HCT116 (cell line): ENCODE results near the gene HDAC7. TPM values are rescaled to one million over a fixed set of nuclear protein-coding genes. Genes with fewer than 3 reads are reported as not detected.

ENCODE experiments used
- ATAC-seq: fragments of 200-7000 bp; cut with Tn5 transposase; 2 replicates; pipeline ENCODE4 v1.9.1; 2020; ENCODE audit warnings: mild to moderate bottlenecking, moderate library complexity
- BruUV-seq: library from RNA; stranded (reverse); fragments of 400-500 nt; replicated peaks from 2 replicates; lab custom pipeline; 2021; lab: Mats Ljungman, UMichigan
- CTCF ChIA-PET: fragments of 300-600 bp; sonication (Branson Sonifier 250); formaldehyde crosslinking; loops from one replicate; lab custom pipeline; 2021; ENCODE audit warnings: antibody characterized with exemption; lab: Charles Lee
- POLR2A ChIA-PET: fragments of 300-600, 350-600 bp; sonication (Branson Sonifier 250); formaldehyde crosslinking; loops from one replicate; lab custom pipeline; 2021; ENCODE audit warnings: antibody characterized with exemption; lab: Charles Lee
- RAD21 ChIA-PET, 2 experiments: fragments of 300-600 bp; sonication (Branson Sonifier 250); formaldehyde crosslinking; loops; one replicate each; lab custom pipeline; 2023; ENCODE audit warnings: low total read pairs in 2 of 2; ENCODE audit not compliant: uncharacterized antibody in 2 of 2, unreplicated experiment in 2 of 2, low non-redundant PET in 1 of 2; lab: Charles Lee
- DNase-seq: peaks from one replicate; pipeline ENCODE4 v3.0.0-alpha.2; 2010; ENCODE audit warnings: low read depth, low spot score
- H2AFZ ChIP-seq: fragments of 200-600 bp; shearing (Covaris generic), sonication (generic); 2 replicates; pipeline ENCODE4 v1.6.1; 2017; ENCODE audit warnings: low read depth, mixed run types, mixed read lengths, antibody characterized with exemption, low read length; ENCODE audit not compliant: poor library complexity, severe bottlenecking
- H3K27ac ChIP-seq: 2 replicates; pipeline ENCODE4 v1.5.1; 2012; ENCODE audit warnings: low read depth, low read length
- H3K27me3 ChIP-seq: fragments of 200-600 bp; sonication (generic); 2 replicates; pipeline ENCODE4 v1.6.1; 2016; ENCODE audit warnings: mixed run types, low read length, mixed read lengths; ENCODE audit not compliant: insufficient read depth
- H3K36me3 ChIP-seq, 2 experiments: fragments of 200-500 bp in 1 of 2; fragments of 200-600 bp in 1 of 2; sonication (Bioruptor generic) in 1 of 2; sonication (generic) in 1 of 2; 2 replicates each; pipeline versions ENCODE4 v1.5.1 to v1.6.1; 2014 to 2016; ENCODE audit warnings: low read length in 2 of 2, inconsistent platforms in 1 of 2, mixed read lengths in 1 of 2, mixed run types in 1 of 2; ENCODE audit not compliant: insufficient read depth in 2 of 2, control insufficient read depth in 1 of 2
- H3K4me1 ChIP-seq, 2 experiments: fragments of 200-600 bp in 1 of 2; sonication (generic) in 1 of 2; 2 replicates each; pipeline versions ENCODE4 v1.5.1 to v1.6.1; 2012 to 2017; ENCODE audit warnings: low read length in 2 of 2, inconsistent platforms in 1 of 2, mild to moderate bottlenecking in 1 of 2, mixed read lengths in 1 of 2, mixed run types in 1 of 2, moderate library complexity in 1 of 2; ENCODE audit not compliant: insufficient read depth in 2 of 2, control insufficient read depth in 1 of 2
- H3K4me2 ChIP-seq: fragments of 200-600 bp; sonication (generic); 2 replicates; pipeline ENCODE4 v1.6.1; 2017; ENCODE audit warnings: mixed run types, low read length, mixed read lengths
- H3K4me3 ChIP-seq, 2 experiments: fragments of 200-600 bp in 1 of 2; sonication (generic) in 1 of 2; replicated peaks in 1 of 2; 2 replicates each; pipeline ENCODE4 v1.5.1; 2011 to 2016; ENCODE audit warnings: low read length in 2 of 2, control low read depth in 1 of 2, low read depth in 1 of 2, mild to moderate bottlenecking in 1 of 2, mixed read lengths in 1 of 2, mixed run types in 1 of 2
- H3K79me2 ChIP-seq: fragments of 200-600 bp; sonication (generic); 2 replicates; pipeline ENCODE4 v1.6.1; 2017; ENCODE audit warnings: mild to moderate bottlenecking, mixed run types, low read length, moderate library complexity, mixed read lengths; ENCODE audit not compliant: insufficient read depth
- H3K9ac ChIP-seq: fragments of 200-600 bp; sonication (generic); 2 replicates; pipeline ENCODE4 v1.6.1; 2016; ENCODE audit warnings: low read length, mixed read lengths
- H3K9me2 ChIP-seq: fragments of 200-600 bp; sonication (generic), shearing (Covaris generic); 2 replicates; pipeline ENCODE4 v1.6.1; 2017; ENCODE audit warnings: mixed run types, mild to moderate bottlenecking, moderate library complexity; ENCODE audit not compliant: insufficient read depth
- H3K9me3 ChIP-seq, 2 experiments: fragments of 200-500 bp in 1 of 2; fragments of 200-600 bp in 1 of 2; sonication (Bioruptor generic) in 1 of 2; sonication (generic) in 1 of 2; 2 replicates each; pipeline ENCODE4 v1.6.1; 2014 to 2017; ENCODE audit warnings: low read length in 2 of 2, mixed read lengths in 2 of 2, inconsistent platforms in 1 of 2, low read depth in 1 of 2, mild to moderate bottlenecking in 1 of 2, mixed run types in 1 of 2, moderate library complexity in 1 of 2; ENCODE audit not compliant: control insufficient read depth in 1 of 2, insufficient read depth in 1 of 2
- H4K20me1 ChIP-seq: fragments of 200-600 bp; sonication (generic), shearing (Covaris generic); 2 replicates; pipeline ENCODE4 v1.6.1; 2017; ENCODE audit warnings: mixed run types, mild to moderate bottlenecking, moderate library complexity; ENCODE audit not compliant: insufficient read depth
- CEBPB ChIP-seq: IDR thresholded peaks from 2 replicates; pipeline ENCODE4 v1.6.1; 2012; ENCODE audit warnings: low read depth
- EZH2phosphoT487 ChIP-seq: fragments of 200-600 bp; IDR thresholded peaks from 2 replicates; pipeline ENCODE4 v1.6.1; 2018; ENCODE audit warnings: antibody characterized with exemption, borderline replicate concordance
- POLR2AphosphoS5 ChIP-seq: IDR thresholded peaks from 2 replicates; pipeline ENCODE4 v1.6.1; 2011; ENCODE audit warnings: mild to moderate bottlenecking, low read depth, low read length, moderate library complexity
- RAD21 ChIP-seq: IDR thresholded peaks from 2 replicates; pipeline ENCODE4 v1.6.1; 2012; ENCODE audit warnings: low read depth, mild to moderate bottlenecking
- TCF7L2 ChIP-seq: IDR thresholded peaks from 2 replicates; pipeline ENCODE4 v1.7.0; 2011; ENCODE audit warnings: borderline replicate concordance, inconsistent platforms; ENCODE audit not compliant: insufficient read depth, insufficient read length; ENCODE audit errors: extremely low read depth
- YY1 ChIP-seq: IDR thresholded peaks from 2 replicates; pipeline ENCODE4 v1.6.1; 2011; ENCODE audit warnings: low read length, low read depth, moderate library complexity, mild to moderate bottlenecking; ENCODE audit not compliant: insufficient replicate concordance; ENCODE audit errors: extremely low read depth
- intact Hi-C: fragments of 100-400 bp; cut with micrococcal nuclease; formaldehyde crosslinking; loops from 2 replicates; pipeline ENCODE4 v1.10.0; 2022
- total RNA-seq: library from RNA; stranded (reverse); gene quantifications from one replicate; pipeline ENCODE4 v1.2.1, GENCODE V29; 2021; ENCODE audit not compliant: unreplicated experiment
- TF ChIP-seq, protein P1 (sequence below): IDR thresholded peaks from 2 replicates; pipeline ENCODE4 v1.6.1; 2012

HDAC7 gene
- total RNA-seq, 1 experiment from 2014 or later = 38.1 TPM

DNA sequence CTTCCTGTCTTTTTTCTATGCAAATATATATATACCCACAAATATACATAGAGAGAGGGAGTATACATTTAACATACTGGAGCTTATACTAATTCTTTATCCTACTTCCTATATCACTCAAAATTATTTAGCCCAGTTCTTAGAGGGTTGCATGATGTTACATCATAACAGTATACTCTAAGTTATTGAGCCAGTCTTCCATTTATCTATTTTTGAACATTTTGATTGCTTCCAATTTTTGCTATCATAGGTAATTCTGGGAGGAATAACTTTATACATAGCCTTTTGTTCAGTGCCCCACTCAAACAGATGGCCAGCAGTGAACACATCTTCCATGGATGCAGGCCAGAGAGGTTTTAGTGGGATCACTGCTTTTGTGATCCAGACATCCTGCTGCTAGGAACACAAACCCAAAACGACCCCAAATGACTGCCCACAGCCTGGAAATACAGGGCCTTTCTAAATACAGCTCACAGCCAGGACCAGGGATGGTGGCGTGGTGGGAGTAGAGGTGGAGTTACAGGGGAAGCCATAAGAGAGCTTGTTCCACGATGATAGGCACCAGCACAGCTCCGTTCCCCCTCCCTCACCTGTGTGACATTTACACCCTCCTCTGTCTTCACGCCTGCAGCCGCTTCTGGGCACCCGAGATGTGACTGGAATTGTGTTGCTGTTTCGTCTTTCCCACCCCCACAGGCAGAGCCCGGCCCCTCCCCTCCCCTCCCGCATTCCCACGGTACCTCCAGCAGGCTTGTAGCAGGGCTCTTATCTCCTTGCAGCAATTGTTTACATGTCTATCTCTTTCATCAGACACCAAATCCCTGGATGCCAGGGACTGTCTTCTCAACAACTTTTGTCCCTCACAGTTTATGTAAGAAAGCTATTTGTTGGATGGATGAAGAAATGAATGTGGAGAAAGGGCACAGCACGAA, 30.7 kb upstream of the HDAC7 start:
- Histone ChIP-seq H3K4me3 (no peak overlapping the region), H3K9me2 (no peaks in the 10 kb centered on the region), H3K4me2 (no peak overlapping the region), H3K27ac (no peak overlapping the region), H3K27me3 (no peaks in the 10 kb centered on the region), H3K4me1 (no peaks in the 10 kb centered on the region), H2AFZ (no peak overlapping the region), H3K9me3 (no peaks in the 10 kb centered on the region), H3K79me2 (no peaks in the 10 kb centered on the region), H3K9ac (no peak overlapping the region), H3K36me3 (no peaks in the 10 kb centered on the region)
- BruUV-seq = no TSS peak
- CTCF ChIA-PET = interaction anchor here (0.7 to 1.3 kb wide), 2 partner anchors 13 to 99 kb away, joined by 3 read pairs; no protein-coding TSS in a partner anchor
- RAD21 ChIA-PET = no interaction called here
- DNase-seq = no peak
- POLR2A ChIA-PET = interaction anchor here (0.5 kb wide), 1 partner anchor 12 kb away, joined by 3 read pairs; no protein-coding TSS in a partner anchor
- intact Hi-C loops = no loop called here
- ATAC-seq = no peak
- TF ChIP-seq POLR2AphosphoS5 = no peak
- TF ChIP-seq CEBPB = 0 out of 2 replicates have a peak, but pooled peaks have one; percentile 16
- TF ChIP-seq, all 23 proteins: peak for 1
- H4K20me1 ChIP-seq = no peaks in the 10 kb centered on the region

DNA sequence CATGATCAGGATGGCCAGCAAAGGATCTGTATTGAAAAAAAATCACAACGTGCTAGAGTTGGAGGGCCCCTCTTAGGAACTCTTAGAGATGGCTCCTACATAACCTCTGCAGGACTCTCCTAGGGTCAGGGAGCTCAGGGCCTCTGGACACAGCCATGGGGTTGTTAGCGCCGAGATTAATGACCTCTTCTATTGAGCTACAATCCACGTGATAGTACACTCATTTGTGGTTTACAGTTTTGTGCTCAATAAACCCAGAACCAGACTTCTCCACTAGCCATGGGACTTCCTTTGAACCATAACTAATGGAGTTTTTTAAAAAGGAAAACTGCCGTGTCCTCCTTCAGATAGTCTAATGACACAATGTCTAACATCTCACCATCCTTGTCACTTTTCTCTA, 29.6 kb upstream of the HDAC7 start:
- H3K36me3 ChIP-seq = no peaks in the 10 kb centered on the region
- POLR2A ChIA-PET = no interaction called here
- H3K27ac ChIP-seq = no peak overlapping the region
- H3K4me1 ChIP-seq = no peaks in the 10 kb centered on the region
- H2AFZ ChIP-seq = no peak overlapping the region
- no peaks in the 10 kb centered on the region for H3K9me2 ChIP-seq
- TF ChIP-seq YY1 (no peak), EZH2phosphoT487 (no peak), RAD21 (no peak), TCF7L2 (no peak), POLR2AphosphoS5 (no peak)
- TF ChIP-seq, protein P1, sequence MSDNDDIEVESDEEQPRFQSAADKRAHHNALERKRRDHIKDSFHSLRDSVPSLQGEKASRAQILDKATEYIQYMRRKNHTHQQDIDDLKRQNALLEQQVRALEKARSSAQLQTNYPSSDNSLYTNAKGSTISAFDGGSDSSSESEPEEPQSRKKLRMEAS = no peak
- ATAC-seq (no peak), DNase-seq (no peak)
- no peaks in the 10 kb centered on the region for H3K79me2 ChIP-seq
- BruUV-seq = no TSS peak
- no peaks in the 10 kb centered on the region for H3K27me3 ChIP-seq
- intact Hi-C loops = no loop called here
- H3K4me3 ChIP-seq = no peak overlapping the region
- no peaks in the 10 kb centered on the region for H3K9me3 ChIP-seq
- H4K20me1 ChIP-seq = no peaks in the 10 kb centered on the region
- no peak overlapping the region for H3K9ac ChIP-seq
- RAD21 ChIA-PET = no interaction called here
- no peak overlapping the region for H3K4me2 ChIP-seq
- CTCF ChIA-PET = no interaction called here
